Prostate gland (tissue), 2 donors: Measurements from ENCODE around the gene TSC22D2.

Experiments used
- CTCF ChIP-seq, 4 experiments: fragments of 200-600 bp in 2 of 4; fragments of 450-650 bp in 2 of 4; sonication (generic) in 2 of 4; IDR thresholded peaks; 1 replicate in 3 of 4; 2 replicates in 1 of 4; pipeline ENCODE4 v1.5.1; 2016 to 2019; ENCODE audit warnings: antibody characterized with exemption in 4 of 4, mild to moderate bottlenecking in 2 of 4, moderate library complexity in 2 of 4
- POLR2A ChIP-seq: fragments of 450-650 bp; IDR thresholded peaks from one replicate; pipeline ENCODE4 v1.6.1; 2016; ENCODE audit warnings: antibody characterized with exemption, mild to moderate bottlenecking
- POLR2AphosphoS5 ChIP-seq: sonication (generic); formaldehyde crosslinking; IDR thresholded peaks from one replicate; pipeline ENCODE4 v1.6.1; 2017; ENCODE audit warnings: antibody characterized with exemption

GRCh38 chr3:150370122-150370602 is 37.9 kb upstream of the TSC22D2 start:
- TF ChIP-seq POLR2A = no peak
- TF ChIP-seq CTCF (IDR thresholded peaks at IDR 0.05) = no peak
- peak; percentile 21 for TF ChIP-seq POLR2AphosphoS5
